Measurements from ENCODE around the gene ATAD3B.
"Not testable (repeated sequence)": the region's sequence is repeated elsewhere in the genome, so short reads cannot be mapped to it uniquely, and the experiment has no call there.

The ATAD3B gene

DNA sequence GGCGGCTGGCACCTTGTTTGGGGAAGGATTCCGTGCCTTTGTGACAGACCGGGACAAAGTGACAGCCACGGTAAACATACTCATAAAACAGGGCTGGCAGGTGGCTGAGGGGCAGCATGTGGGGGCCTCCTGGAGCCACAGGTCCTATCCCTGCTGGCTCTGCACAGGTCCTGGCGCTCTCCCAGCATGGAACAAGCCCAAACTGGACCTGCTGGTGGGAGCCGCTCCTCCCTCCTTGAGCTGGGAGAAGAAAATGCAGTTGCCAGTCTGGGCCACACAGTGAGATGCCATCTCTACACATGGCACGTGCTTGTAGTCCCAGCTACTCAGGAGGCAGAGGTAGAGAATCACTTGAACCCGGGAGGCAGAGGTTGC lies 19.2 kb upstream of the ATAD3B start:
- not testable (repeated sequence) for DNase-seq (ENCODE audit: low spot score)

DNA sequence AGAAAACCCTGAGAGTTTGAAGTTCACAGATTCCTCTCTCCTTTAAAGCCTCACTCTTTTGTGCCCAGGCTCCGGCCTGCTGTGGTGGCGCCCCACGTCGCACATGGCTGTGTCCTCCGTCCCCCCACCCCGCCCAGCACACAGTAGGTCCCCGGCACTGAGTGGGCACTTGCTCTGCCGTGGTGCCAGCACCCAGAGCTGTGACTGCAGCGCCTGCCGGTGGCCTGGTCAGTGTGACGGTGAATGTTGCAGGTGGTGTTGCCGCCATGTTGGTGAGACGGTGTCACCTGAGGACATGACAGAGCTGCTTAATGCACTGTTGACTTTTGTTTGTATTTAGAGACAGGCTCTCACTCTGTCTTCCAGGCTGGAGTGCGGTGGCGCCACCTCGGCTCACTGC lies 18.7 kb upstream of the ATAD3B start:
- no peak for DNase-seq (ENCODE audit: low spot score)

DNA sequence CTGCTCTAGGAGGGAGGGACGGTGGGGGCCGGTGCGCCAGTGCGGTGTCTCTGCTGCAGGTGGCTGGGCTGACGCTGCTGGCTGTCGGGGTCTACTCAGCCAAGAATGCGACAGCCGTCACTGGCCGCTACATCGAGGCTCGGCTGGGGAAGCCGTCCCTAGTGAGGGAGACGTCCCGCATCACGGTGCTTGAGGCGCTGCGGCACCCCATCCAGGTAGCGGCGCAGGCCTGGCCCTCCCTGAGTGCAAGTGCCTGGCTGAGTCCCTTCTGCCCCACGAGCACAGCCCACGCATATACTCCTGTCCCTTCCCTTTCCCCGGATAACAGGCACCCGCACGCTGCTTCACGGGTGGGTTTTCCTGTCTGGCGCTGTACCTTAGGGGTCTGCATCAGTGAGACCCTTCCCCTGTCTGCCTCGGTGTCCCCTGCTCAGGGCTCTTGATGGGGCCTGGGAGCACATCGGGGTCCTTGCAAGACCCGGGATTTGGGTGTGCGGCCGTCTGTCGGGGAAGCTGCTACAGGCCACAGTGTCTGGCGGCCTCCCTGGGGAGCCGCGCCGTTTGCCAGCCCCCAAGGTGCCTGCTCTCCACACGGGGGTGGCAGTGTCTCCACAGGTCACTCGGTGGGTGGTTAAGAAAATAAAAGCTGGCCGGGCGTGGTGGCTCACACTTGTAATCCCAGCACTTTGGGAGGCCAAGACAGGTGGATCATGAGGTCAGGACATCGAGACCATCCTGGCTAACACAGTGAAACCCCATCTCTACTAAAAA lies 17.1 kb upstream of the ATAD3B start:
- DNase-seq (ENCODE audit: low spot score): not testable (repeated sequence)

DNA sequence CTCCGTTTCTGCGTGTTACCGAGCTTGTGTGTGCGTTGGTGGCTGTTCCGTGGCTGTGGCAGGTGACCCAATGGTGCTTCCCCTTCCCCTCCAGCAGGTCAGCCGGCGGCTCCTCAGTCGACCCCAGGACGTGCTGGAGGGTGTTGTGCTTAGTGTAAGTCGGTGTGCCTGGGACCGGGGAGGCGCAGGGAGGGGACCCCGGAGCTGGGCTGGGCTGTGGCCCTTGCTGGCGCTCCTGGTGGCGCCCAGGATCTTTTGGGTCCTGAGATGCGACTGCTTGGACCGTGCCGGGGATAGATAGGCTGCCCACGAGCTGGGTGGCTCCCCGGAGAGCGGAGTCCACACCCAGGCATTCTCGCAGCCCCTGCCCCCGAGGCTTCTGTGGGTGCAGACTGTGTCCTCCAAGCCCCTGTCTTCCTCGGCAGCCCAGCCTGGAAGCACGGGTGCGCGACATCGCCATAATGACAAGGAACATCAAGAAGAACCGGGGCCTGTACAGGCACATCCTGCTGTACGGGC lies 16.1 kb upstream of the ATAD3B start:
- DNase-seq (ENCODE audit: low spot score): no peak

DNA sequence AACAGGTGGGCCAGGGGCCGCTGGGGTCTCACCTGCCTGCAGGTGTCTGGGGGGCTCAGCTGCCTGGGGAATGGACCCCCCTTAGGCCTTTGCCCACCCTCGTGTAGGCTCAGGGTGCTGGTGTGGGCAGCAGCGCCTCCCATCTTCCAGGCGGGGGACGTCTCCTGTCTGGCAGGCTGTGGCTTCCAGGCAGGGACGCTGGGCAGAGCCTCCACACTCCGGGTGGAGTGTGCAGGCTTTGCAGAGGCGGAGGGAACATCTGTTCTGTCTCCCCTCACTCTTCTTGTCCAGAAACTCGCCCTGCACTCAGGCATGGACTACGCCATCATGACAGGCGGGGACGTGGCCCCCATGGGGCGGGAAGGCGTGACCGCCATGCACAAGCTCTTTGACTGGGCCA lies 15.6 kb upstream of the ATAD3B start:
- not testable (repeated sequence) for DNase-seq (ENCODE audit: low spot score)

DNA sequence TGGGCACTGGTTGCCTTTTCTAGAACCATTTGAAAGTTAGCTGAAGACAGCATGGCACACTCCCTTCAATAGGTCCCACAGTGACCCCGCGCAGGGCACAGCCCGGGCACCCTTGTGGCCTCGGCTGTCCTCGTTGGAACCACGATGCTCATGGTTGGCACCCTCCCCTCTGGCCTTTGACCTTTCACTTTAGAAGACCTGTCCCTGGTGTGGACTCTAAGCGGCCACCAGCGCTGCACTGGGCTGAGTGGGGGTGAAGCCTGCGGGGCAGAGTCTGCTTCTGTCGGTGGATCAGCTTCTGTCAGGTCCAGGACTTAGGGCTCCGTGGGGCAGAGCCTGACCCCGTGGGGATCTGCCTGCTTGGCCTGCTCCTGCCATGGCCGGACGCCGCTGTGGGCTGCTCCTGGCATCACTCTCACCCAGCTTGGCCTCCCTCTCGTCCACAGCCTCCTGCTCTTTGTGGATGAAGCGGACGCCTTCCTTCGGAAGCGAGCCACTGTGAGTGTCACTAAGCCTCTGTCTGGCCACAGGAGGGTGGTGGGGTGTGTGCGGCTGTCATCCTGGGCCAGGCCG lies 14.8 kb upstream of the ATAD3B start:
- not testable (repeated sequence) for DNase-seq (ENCODE audit: low spot score)

DNA sequence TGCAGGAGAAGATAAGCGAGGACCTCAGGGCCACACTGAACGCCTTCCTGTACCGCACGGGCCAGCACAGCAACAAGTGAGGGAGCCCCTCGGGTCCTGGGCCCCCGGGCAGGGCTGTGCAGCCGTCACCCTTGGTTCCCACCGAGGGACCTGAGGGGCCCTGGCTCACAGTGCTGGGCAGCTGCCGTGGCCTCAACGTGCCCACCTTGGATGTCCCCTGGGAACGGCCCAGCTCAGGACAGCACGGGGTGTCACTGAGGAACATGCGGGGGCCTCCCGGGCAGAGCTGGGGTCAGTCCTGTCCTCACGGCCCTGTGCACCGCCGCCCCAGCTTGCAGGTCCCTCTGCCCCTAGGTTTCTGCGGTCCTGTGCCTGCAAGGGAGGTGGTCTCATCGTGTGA lies 12.4 kb upstream of the ATAD3B start:
- not testable (repeated sequence) for DNase-seq (ENCODE audit: low spot score)

DNA sequence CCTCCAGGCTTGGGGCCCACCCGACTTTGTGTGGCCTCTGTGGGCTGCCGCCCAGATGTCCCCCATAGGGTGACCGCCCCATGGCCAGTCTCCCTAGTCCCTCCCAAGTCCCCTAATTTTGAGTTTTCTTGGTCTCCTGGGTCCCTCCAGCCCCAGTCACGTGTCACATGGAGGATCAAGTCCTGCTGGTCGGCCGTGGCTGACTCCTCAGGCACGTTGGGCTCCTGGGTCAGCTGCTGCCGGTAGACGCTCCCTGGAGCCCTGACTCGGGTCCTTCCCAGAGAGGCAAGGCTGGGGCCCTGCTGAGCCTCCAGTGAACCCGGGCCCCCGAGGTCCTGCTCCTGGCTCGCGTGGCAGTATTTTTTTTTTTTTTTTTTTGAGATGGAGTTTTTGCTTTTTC lies 11.9 kb upstream of the ATAD3B start:
- not testable (repeated sequence) for DNase-seq (ENCODE audit: low spot score)

DNA sequence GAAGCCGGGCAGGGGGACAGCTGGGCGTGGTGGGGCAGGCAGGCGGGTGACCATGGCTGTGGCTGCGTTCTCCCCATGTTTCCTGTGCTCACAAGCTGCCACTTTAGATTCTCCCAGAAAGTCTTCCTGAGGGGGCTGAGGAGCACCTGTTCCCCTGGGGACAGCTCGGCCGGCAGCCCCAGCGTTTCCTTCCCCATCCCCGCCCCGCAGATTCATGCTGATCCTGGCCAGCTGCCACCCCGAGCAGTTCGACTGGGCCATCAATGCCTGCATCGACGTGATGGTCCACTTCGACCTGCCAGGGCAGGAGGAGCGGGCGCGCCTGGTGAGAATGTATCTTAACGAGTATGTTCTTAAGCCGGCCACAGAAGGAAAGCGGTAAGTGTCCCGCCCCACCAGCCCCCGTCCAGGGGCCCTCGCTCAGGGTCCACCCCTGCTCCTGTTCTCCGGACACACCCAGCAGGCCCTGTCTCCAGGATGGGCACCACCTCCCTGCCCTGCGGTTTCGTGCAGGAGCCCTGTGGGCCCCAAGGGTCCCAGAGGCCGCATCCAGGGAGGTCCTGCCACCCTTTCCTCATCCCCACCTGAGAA lies 10.9 kb upstream of the ATAD3B start:
- no peak for DNase-seq (ENCODE audit: low spot score)

DNA sequence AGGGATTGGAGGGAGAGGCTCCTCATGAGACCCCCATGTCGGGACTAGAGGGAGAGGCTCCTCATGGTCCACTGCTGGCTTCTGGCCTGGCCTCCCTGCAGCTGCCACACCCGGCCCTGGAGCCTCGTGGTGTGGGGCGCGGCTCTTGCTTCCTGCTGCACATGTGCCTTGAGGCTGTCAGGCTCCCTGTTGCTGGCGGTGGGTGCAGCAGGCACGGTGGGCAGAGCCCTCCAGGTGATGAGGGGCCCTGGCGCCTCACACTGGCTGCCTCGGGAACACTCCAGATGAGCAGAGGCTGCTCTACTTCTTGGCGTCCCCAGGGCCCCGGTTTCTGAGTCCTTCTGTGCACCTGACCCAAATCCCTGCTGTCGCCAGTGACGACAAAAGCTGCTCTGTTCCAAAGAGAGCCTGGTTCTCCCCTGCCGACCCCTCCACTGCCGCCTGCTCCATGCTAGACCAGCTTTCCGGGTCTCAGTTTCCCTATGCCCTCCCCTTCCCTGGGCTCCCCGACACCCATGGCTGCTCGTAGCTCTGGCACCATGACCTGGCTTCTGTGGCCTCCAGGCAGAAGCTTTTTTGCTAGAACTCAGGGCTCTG lies 9.7 kb upstream of the ATAD3B start:
- no peak for DNase-seq (ENCODE audit: low spot score)

DNA sequence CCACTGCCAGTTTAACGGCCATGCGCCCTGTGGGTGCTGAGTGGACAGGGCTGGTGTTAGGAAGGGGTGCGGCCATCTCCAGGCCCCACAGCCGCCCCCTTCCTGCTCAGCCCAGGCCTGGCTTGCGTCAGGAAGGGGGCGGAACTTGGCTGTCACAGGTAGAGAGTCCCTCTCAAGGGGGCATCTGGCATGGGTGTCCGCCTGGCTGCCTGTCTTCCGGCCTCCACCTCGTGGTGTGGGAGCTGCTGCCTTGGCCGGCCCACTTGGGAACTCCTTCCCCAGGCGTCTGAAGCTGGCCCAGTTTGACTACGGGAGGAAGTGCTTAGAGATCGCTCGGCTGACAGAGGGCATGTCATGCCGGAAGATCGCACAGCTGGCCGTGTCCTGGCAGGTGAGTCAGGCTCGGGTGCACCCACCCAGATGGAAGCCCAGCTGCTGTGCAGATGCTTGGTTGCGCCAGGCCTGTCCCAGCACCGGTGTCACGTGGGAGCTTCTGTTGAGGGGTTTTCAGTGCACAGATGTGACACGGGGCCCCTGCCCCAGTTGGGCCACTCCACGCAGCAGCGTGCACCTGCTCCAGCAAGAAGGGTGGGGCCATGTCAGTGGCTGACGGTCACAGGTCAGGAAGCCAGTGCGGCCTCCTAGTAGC lies 9.1 kb upstream of the ATAD3B start:
- DNase-seq (ENCODE audit: low spot score): peak; percentile 69

DNA sequence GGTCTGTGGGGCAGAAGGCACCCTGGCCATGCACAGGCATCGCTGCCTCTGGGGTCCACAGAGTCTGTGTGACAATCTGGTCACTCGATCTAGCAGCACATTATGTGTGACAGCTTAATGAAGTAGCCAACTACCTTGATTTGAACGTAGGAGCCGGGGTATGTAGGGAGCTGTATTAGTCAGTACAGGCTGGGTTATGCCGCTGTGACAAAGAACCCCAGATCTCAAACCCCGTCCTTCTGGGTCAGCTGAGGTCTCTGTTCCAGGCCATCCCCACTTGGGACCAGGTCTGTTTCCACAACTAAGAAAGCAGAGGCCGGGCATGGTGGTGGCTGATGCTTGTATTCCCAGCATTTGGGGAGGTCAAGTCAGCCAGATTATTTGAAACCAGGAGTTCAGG lies 8.3 kb upstream of the ATAD3B start:
- DNase-seq (ENCODE audit: low spot score): no peak

DNA sequence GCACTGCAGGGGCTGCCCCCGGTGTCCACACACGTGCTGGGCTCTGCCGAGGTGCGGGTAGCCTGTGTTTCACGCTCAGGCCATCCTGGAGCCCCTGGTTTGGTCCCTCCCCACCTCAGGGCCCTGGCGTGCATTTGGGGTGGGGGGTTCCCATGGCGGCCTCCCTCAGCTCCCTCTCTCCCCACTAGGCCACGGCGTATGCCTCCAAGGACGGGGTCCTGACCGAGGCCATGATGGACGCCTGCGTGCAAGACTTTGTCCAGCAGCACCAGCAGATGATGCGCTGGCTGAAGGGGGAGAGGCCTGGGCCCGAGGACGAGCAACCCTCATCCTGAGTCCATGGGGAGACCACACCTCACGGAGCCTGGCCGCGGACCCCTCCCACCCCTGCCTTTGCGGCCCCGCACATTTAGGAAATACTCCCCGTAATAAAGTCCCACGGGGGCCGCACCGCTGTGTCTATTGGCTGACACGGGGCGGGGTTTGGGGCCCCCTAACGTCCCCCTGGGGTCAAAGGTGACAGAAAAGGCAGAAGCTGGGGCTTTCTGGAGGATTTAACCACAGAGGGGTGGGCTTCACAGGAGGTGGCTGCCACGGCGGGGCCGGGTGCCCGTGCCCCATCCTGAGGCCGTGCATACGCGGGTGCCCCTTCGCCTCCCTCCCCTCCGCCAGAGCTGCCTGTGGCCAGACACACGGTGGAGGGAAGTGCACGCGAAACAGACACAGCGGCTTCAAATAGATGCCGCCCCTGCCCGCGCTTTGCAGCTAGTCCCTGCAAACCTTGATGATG lies 3.2 kb upstream of the ATAD3B start:
- not testable (repeated sequence) for DNase-seq (ENCODE audit: low spot score)

DNA sequence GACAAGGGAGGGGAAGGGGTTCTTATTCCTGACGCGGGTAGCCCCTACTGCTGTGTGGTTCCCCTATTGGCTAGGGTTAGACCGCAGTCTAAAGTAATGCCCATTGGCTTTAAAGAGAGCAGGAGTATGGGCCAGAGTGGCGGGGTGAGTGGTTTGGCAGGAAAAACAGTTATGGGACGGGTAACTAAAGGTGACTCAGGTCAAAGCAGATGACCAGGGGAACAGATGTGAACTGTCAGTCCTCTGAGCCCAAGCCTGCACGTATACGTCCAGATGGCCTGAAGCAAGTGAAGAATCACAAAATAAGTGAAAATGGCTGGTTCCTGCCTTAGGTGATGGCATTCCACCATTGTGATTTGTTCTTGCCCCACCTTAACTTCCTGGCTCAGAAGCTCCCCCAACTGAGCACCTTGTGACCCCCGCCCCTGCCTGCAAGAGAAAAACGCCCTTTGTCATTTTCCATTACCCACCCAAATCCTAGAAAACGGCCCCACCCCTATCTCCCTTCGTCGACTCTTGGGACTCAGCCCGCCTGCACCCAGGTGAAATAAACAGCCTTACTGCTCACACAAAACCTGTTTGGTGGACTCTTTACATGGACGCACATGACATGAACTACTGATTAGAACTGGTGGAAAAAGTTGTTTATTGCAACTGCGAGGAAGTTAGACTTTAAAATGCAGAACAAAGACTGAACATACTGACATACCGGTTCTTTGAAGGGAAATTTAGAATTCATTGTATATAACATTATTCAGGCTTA lies 758 bp upstream of the ATAD3B start:
- DNase-seq (ENCODE audit: low spot score): no peak

DNA sequence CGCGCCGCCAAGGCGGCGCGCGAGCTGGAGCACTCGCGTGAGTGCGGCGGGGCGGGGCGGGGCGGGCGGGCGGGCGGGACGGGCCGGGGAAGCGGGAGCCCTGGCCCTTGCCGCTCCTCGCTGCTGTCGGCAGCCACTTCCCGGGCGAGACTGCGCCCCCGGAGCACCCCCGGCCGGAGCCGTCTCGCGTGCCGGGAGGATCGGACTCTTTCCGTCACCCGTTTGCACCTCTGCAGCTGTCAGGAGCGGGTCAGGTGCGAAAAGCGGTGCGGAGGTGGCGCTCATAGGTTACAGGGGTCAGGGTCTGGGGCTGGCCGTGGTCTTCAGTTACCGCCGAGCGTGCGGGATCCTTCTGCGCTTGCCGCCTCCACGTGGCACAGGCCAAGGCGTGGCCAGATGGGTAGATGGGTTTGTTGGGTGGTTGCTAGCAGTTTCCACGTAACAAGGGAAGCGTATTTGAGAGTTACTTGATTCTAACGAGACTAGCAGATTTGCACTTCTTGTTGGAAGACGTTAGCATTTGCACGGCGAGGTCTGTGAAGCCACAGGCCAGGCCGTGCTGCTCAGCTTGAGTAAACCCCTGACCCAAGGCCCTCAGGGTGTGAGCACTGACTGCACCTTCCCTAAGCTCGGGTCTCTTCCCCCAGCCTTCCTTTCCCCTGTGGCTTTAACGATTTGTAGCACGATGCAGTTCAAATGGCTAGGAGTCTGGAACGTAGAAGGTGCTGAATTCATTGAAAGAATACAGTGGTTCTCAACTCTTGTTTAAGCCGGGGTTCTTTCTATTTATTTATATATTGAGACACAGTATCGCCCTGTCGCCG lies 700 bp downstream of the ATAD3B start:
- not testable (repeated sequence) for DNase-seq (ENCODE audit: low spot score)

DNA sequence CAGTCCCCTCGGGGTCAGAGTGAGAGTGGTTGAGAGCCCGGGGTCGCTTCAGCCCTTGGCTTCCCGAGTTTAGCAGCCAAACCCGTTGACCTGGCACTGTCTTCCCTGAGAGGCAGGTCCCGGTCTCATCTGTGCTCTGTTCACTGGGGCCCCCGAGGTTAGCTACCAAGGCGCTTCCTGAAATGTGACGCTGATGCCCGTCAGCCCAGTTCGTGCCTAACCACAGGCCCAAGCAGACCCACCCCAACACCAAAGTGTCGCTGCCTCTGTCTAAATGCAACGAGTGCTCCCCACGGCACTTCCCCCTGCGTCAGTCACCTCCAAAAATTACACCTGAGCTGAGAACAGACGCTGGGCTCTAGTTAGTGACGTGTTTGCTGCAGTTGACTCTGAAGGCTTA lies 4.4 kb downstream of the ATAD3B start:
- DNase-seq (ENCODE audit: low spot score): not testable (repeated sequence)

DNA sequence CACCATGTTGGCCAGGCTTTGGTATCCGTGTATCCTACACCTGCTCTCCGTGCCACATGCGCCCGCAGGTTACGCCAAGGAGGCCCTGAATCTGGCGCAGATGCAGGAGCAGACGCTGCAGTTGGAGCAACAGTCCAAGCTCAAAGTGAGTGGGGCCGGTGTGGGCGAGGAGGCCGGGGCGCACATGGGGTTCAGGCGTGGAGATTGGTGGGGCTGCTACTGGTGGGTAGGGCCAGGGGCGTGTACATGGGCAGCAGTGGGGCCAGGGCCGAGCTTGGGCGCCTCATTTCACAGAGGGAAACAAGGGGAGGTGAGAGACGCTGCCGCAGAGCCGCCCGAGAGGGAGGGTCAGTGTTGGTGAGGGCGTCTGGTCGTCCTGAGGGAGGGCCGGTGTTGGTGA lies 5.6 kb downstream of the ATAD3B start:
- DNase-seq (ENCODE audit: low spot score): no peak

DNA sequence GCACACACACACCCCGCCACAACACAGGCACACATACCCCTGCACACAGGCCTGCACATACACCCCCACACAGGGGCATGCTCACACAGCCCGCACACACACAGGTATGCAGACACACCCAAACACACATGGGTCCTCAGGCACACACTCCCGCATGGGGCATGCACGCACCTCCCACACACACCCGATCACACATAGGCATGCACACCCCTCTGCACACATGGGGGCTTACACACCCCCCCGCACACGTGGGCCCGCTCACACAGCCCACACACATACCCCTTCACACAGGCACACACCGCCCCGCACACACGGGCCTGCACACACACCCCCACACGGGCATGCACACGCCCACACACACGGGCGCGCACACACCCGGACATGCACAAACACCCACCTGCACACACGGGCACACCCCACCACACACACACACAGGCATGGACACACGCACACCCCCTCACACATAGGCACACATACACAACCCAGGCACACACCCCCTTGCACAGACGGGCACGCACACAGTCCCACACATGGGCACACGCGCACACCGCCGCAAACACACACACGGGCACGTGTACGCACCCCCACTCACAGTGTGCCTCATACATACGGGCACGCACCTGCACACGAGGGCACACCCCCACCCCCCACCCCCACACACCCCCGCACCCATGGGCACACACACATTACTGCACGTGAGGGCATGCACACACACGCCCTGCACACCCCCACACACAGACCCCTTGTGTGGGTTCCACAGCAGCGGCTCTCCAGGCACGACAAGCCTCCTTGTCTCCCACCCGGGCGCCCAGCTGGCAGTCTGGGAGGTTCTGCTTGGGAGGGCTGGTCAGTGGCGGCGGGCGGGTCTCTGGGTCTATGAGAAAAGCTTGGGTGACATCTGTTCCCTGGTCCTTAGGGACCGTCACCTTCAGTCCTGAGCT lies 8.3 kb downstream of the ATAD3B start:
- no peak for DNase-seq (ENCODE audit: low spot score)

DNA sequence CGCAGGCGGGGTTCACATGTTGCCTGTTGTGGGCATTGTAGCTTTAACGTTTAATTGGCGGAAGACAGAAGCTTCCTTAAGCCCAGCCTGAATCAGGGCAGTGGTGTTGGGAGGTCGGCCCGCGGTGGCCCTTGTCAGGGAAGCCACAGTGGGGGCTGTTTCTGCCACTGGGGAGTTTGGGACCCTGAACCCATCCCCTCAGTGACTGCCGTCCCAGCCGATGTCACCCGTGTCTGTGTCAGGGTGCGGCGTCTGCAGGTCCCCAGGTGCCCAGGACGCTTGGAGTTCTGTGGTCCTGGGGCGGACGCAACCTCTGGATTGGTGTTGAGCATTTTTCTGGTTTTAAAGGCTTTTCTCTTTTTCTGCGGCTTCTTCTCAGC lies 8.9 kb downstream of the ATAD3B start:
- not testable (repeated sequence) for DNase-seq (ENCODE audit: low spot score)
